Measurements from ENCODE around the gene TUBGCP2. TPM values are rescaled to one million over a fixed set of nuclear protein-coding genes. Genes with fewer than 3 reads are reported as not detected.

TUBGCP2 gene
- polyA plus RNA-seq, 3 donors: 21.0 to 35.0 (median 26.8) TPM

DNA sequence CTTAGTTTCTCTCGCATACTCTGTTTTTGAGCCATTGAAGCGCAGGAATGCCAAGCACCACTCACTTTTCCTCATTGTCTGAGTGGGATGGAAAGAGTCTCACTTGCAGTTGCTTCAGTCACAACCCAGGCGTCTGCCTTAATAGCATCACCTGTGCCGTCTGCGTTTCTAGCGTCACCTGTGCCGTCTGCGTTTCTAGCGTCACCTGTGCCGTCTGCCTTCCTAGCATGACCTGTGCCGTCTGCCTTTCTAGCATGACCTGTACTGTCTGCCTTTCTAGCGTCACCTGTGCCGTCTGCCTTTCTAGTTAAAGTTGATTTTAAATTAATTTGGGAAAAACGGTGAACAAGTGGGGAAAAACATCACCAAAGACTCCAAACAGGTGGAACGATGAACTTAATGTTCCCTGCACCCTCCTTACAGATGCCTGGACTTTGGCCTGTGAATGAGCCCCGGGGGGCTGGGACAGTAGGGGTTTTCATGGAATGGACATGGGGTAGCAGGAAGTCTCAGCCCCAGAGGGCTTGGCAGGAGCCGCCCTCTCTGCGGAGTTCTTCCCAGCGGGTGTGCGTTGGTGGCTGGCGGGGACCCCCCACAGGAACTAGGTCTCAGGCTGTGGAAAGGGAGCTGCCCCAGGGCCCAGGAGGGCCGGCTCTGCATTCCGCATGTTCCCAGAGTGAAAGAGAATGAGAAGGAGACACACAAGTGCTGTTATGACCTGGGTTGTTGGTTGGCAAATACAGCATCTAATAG, 3.5 kb upstream of the TUBGCP2 start:
- 92 to 94% (median 94%) methylated on average over 23 of the region's 23 CpGs for WGBS, 3 donors

DNA sequence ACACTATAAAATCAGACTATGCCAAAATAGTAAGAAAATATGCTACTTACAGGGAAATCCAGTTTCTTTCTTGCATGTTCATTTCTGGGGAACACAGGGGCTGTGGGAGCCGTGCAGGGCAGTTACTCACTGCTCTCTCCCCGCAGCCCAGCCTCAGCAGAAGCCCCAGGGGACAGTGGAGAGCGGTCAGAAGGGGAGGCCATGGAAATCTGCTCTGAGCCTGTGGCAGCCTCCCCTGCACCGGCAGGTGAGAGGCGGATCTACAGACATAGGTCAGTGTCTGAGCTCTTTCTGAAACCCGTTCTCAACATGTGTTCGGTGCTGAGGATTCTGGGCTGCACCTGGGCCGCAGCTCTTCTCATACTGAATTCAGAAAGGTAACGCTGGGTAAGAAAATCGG, 2.9 kb upstream of the TUBGCP2 start:
- 85 to 93% (median 93%) methylated on average over 10 of the region's 10 CpGs for WGBS, 3 donors
- no peak overlapping the region for H3K27ac ChIP-seq (ENCODE audit: low read depth, low read length)

More for the DNA sequence above, 3.5 kb upstream of the TUBGCP2 start:
- H3K27ac ChIP-seq (ENCODE audit: low read depth, low read length): no peak overlapping the region

DNA sequence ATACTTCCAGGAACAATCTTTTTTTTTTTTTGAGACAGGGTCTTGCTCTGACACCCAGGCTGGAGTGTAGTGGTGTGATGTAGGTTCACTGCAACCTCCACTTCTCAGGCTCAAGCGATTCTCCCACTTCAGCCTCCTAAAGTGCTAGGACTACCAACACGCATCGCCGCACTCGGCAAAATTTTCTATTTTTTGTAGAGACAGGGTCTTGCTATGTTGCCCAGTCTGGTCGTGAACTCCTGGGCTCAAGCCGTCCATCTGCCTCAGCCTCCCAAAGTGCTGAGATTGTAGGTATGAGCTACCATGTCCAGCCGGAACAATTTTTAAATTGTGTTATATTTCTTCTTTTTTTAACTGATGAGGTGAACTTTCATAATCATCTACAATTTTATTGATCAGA, 2.1 kb upstream of the TUBGCP2 start:
- no peak overlapping the region for H3K27ac ChIP-seq (ENCODE audit: low read depth, low read length)
- 94 to 96% (median 95%) methylated on average over 8 of the region's 8 CpGs for WGBS, 3 donors

DNA sequence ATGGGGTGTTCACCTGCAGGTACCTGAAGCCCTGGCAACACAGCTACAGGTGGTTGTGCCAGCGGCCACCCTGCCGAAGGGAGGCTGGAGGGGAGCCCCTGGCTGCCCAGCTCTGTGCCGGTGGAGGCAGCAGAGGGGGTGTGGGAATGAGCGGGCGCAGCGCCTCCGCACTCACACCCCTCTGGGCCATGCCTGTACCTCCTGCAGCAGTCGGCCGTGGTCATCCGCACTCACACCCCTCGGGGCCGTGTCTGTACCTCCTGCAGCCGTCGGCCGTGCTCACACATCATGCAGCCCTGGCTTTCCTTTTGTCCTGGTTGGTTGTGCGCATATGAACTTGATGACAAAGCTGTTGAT, 1.7 kb upstream of the TUBGCP2 start:
- 95 to 97% (median 96%) methylated on average over 16 of the region's 16 CpGs for WGBS, 3 donors

DNA sequence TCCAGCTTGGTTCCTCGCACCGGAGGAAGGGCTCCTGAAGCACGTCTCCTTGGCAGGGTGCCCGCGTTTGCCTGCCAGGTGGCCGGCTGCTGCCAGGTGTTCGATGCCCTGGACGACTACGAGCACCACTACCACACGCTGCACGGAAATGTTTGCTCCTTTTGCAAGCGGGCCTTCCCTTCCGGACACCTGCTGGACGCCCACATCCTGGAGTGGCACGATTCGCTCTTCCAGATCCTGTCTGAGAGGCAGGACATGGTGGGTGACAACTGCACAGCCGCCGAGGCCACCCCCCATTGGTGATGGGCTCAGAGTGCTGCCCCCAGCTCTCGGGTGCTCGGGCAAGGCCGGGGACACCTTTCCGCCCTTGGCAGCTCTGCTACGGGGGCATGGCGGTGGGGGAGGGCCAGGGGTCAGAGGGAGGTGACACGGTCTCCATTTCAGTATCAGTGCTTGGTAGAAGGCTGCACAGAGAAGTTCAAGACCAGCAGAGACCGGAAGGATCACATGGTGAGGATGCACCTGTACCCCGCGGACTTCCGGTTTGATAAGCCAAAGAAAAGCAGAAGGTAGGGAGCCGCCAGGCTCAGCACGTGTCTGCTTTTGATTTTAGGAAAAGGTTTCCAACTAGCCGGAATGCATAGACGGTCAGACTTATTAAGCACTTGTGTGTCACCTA, 1.2 kb upstream of the TUBGCP2 start:
- WGBS, 3 donors: 71 to 89% (median 82%) methylated on average over 33 of the region's 33 CpGs
- H3K27ac ChIP-seq (ENCODE audit: low read depth, low read length): no peak overlapping the region

More for the DNA sequence above, 1.7 kb upstream of the TUBGCP2 start:
- no peak overlapping the region for H3K27ac ChIP-seq (ENCODE audit: low read depth, low read length)

DNA sequence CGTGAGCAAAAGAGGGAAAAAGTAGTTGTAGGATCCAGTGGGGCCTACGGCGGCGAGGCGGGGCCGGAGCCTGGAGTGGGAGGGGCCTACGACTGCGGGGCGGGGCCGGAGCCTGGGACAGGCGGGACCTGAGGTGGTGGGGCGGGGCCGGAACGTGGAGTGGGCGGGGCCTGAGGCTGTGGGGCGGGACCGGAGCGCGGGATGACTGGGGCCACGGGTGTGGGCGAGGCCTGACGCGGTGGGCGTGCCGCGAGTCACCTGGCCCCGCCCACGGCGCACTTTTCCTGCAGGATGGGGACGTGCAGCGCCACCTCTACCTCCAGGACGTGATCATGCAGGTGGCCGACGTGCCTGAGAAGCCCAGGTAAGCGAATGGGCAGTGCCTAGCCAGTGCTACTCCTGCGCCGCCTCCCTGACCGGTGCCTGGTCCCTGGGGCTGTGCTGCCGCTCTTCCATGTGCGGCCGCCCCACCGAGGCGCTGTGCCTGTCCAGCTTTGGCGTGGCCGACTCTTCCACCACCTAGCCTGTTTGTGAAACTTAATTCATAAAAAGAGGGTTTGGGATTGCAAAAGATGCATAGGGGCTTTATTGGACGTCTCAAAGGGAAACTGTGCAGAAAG, 538 bp upstream of the TUBGCP2 start:
- H3K27ac ChIP-seq (ENCODE audit: low read depth, low read length): peak overlapping the region; percentile 73
- 16 to 29% (median 26%) methylated on average over 43 to 46 of the region's 46 CpGs for WGBS, 3 donors

DNA sequence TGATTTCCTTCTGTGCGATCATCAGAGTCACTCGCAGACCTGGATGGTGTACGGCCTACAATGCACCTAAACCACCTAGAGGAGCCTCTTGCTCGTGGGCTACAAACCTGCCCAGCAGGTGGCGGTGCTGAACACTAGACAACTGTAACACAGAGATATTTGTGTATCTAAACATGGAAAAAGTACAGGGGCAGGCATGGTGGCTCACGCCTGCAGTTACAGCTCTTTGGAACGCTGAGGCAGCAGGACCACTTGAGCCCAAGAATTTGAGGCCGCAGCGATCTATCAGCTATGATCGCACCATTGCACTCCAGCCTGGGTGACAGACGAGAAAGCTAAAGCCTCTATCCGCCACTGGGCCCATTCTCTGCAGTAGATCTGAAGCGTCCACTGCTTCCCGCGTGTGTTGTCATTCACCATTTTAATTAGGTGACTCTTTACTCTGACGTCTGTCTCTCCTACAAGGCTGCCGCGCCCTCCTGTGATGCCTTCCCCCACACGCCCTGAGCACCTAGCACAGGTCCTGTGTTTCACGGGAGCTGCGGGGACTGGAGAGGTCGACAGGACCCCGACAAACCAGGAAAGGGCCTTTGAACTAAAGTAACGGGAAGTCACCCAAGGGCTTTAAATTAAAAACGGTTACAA, 774 bp downstream of the TUBGCP2 start:
- WGBS, 3 donors: 1 to 5% (median 4%) methylated on average over 25 of the region's 25 CpGs
- H3K27ac ChIP-seq (ENCODE audit: low read depth, low read length): no peak overlapping the region

DNA sequence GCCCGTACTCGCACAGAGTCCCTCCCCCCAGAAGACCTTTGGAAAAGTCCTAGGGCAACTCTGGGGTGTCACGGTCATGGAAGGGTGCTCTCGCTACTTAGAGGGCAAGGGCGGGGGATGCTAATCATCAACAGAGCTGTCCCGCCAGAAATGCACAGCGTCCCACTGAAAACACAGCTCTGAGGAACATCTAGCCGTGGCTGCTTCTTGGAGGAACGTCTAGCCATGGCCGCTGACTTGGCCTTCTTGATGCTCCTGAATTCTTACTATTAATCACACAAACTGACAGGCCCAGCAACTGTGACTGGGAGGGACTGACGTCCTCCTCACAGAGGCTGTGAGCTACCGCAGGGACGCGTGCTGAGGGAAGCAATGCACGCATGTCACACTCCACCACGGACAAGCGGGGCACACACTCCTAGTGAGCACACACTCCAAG, 1.7 kb downstream of the TUBGCP2 start:
- WGBS, 3 donors: 81 to 86% (median 86%) methylated on average over 17 of the region's 17 CpGs
- H3K27ac ChIP-seq (ENCODE audit: low read depth, low read length): no peak overlapping the region

DNA sequence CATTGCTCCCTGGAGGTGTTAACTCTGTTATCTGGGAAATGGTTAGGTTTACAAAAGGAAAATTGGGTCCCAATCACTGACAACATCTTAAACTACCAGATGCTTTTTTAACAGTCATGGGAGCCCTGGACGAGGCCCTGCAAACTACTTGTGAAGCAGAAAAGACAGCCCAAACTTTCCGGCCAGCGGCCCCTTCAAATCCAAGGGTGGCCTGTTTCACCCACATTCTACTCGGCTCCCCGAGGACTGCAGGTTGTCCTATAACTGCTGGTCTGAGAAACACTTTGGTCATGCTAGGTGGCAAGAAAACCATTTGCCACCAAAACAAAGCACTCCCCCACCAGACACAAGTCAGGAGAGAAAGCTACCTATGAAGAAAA, 2.6 kb downstream of the TUBGCP2 start:
- H3K27ac ChIP-seq (ENCODE audit: low read depth, low read length): no peak overlapping the region
- WGBS, 3 donors: 94 to 96% (median 95%) methylated on average over 5 of the region's 5 CpGs

DNA sequence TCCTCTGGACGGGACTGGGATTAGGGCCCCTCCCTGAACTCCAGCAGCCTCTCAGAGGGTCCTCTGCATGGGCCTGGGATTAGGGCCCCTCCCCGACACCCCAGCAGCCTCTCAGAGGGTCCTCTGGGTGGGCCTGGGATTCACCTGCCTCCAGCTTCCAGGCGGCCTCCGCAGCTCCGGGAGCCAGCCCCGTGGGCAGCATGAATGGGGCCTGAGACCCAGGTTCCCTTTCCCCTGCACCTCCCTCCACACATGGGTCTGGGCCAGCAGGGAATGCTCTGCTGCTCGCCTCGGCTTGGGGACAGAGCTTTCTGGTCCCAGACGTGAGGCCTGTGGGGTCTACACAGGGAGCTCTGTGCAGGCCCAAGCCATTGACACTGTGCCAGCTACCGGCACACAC, 5.5 kb downstream of the TUBGCP2 start:
- H3K27ac ChIP-seq (ENCODE audit: low read depth, low read length): no peak overlapping the region
- WGBS, 3 donors: 84 to 90% (median 90%) methylated on average over 9 to 10 of the region's 10 CpGs

DNA sequence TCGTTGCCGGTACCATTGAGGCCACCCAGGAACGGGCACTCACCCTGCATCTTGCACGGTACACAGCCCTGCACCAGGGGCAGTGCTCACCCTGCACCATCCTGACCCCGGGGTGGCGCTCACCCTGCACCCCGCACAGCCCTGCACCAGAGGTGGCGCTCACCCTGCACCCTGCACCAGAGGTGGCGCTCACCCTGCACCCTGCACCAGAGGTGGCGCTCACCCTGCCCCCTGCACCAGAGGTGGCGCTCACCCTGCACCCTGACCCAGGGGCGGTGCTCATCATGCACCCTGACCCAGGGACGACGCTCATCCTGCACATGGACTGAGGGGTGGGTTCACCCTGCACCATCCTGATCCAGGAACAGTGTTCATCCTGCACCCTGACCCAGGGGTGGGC, 6.4 kb downstream of the TUBGCP2 start:
- 96 to 99% (median 97%) methylated on average over 14 of the region's 14 CpGs for WGBS, 3 donors
- H3K27ac ChIP-seq (ENCODE audit: low read depth, low read length): no peak overlapping the region

DNA sequence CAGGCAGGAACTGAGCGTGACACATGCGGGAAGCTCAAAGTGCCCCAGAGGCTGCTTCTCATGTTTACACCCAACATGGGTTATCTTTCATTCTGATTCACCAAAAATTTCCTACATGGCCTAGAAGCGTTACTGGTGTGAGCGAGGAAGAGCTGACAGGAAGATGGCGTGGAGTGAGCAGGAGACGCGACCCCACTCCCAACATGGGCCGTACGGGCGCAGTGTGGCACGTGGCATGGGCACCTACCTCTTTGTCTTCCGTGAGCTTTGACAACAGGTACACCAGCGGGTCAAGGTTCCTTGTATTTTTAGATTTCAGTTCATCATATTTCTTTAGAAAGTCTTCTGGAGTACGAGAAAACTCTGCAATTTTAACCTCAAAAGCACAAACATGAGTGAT, 8.9 kb downstream of the TUBGCP2 start:
- H3K27ac ChIP-seq (ENCODE audit: low read depth, low read length): no peak overlapping the region
- 93 to 97% (median 95%) methylated on average over 14 of the region's 14 CpGs for WGBS, 3 donors

DNA sequence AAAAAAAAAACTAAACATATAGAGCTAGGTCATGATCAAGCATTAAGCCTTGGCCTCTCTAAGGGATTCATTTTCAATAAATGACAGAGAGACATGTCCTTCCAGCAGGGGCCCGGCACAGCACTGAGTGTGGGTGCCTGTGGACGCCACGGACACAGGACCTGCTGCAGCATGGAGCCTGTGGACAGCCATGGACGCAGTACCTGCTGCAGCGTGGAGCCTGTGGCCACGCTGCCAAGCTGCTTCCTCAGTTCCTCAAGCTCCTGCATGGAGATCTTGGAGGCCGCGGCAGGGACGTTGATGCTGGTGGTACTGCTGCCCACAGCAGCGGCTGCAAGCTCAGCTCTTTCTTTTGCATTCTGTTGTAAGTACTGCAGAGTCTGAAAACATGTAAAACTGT, 9.4 kb downstream of the TUBGCP2 start:
- 88 to 90% (median 90%) methylated on average over 10 of the region's 10 CpGs for WGBS, 3 donors

DNA sequence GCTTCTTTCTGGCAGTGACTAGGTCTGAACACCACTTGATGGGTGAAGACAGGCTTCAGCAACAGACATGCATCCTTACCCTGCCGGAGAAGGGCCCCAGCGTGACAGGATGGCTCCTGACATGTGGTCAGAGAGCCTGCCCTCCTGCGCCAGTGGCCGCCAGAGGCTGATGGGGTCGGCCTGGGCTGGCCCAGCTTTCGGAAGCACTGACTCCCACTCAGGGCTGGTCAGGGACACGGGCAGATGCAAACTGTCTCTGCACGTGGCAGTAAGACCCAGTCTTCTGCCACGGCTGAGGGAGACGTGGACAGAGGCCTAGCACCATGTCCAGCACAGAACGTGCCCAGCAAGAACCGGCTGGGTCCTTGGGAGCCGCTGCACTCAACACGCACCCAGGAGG, 10.2 kb downstream of the TUBGCP2 start:
- 91 to 94% (median 93%) methylated on average over 14 of the region's 14 CpGs for WGBS, 3 donors
- H3K27ac ChIP-seq (ENCODE audit: low read depth, low read length): no peak overlapping the region

More for the DNA sequence above, 9.4 kb downstream of the TUBGCP2 start:
- H3K27ac ChIP-seq (ENCODE audit: low read depth, low read length): no peak overlapping the region

DNA sequence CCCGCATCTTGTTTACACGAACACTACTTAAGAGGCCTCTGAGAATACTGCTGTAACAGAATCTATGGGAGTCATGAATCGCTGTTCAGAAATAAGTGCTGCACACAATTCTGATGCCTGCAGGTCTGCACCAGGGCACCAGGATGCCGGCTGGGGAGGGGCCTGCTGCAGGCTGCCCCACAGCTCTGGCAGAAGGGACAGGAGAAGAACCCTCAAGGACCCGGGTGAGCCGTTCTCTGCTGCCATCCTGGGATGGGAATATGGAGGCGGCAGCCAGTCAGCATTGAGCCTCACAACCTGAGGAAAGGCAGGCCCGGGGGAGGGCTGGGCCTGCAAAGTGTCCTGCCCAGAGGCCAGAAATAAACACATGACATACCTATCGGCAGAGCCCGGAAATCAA, 11.2 kb downstream of the TUBGCP2 start:
- 91 to 96% (median 94%) methylated on average over 10 of the region's 10 CpGs for WGBS, 3 donors
- no peak overlapping the region for H3K27ac ChIP-seq (ENCODE audit: low read depth, low read length)

DNA sequence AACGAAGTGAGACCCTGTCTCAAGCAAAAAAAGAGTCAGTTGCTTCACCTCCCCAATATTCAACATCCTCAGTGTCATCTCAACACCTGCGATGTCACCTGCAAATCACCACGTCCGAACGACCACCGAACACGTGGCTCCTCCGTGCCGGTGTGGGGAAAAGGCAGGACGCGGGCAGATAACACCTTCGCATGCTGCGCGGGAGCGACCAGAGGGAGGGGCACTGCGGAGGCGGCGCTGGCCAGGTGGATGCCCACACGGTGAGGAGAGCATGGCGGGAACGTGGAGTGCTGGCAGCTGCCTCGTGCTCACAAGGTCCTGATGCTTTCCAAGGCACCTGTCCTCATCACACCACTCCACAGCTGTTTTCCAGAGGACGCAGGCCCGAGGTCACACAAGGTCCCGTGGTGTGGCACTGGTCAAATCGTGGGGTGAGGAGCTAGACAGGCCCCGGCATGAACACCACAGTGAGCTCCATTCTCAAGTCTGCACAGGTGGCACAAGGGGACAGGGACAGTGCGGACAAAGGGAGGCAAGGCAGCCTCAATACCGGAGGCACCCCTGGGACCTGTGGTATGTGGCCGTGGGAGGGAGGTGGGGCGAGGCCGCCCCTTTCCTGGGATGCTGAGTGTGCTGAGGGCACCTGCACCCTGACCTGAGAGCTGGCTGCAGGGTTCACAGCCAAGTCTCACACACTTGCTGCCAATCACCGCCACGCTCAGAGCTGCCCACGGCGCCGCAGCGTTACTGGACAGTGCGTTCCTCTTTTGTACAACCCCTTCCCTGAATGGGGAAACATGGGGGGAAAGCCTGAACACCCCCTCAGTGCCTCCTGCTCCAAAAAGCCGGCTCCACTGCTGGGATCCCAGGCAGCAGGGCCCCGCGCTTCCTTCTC, 13.0 kb downstream of the TUBGCP2 start:
- H3K27ac ChIP-seq (ENCODE audit: low read depth, low read length): no peak overlapping the region
- 93 to 95% (median 94%) methylated on average over 40 to 42 of the region's 42 CpGs for WGBS, 3 donors

DNA sequence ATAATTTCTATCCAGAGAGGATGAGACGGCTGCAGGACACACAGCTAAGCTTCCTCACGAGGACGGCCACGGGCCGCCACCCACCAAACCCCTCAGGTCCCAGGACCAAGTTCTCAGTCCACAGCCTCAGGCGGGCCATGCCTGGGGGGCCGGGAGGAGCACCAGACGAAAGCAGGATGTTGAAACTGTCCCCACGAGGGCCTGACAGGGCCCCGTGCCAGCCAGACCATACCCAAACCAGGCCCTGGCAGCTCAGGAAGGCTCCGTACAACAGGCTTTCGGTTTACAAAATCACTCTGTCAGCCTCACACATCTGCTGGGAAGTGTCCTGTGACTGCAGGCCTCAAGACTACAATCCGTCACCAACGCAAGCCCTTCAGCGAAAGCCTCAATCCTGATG, 14.5 kb downstream of the TUBGCP2 start:
- 65 to 88% (median 75%) methylated on average over 15 of the region's 15 CpGs for WGBS, 3 donors
- H3K27ac ChIP-seq (ENCODE audit: low read depth, low read length): no peak overlapping the region

DNA sequence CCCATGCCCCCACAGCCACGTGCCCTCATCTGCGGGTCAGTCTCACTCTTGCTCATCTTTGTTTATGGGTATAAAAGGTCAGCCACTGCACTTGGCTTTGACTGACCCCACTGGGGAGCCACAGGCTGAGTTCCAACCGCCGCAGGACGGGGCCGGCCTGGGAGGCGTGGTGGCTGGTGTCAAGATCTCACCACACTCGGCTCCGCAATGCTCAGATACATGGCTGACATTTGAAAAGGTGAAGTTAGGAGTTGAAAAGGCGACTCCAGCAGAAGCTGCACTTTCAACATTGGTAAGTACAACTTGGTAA, 14.9 kb downstream of the TUBGCP2 start:
- no peak overlapping the region for H3K27ac ChIP-seq (ENCODE audit: low read depth, low read length)
- 82 to 91% (median 85%) methylated on average over 10 of the region's 10 CpGs for WGBS, 3 donors

Data from adipose tissue (tissue), 3 donors.